Body of pancreas (tissue), 4 donors: ENCODE measurements around the gene LRFN5. TPM values are rescaled to one million over a fixed set of nuclear protein-coding genes. Genes with fewer than 3 reads are reported as not detected.
"Not testable (repeated sequence)": the region's sequence is repeated elsewhere in the genome, so short reads cannot be mapped to it uniquely, and the experiment has no call there.

Experiments
- ATAC-seq: fragments of 150-250 bp; one replicate; pipeline ENCODE4 v1.9.1; 2016
- DNase-seq, 4 donors: peaks; one replicate each; pipeline ENCODE4 v3.0.0-alpha.2; 2019
- H3K27ac ChIP-seq, 4 donors: fragments of 200-600 bp; sonication (generic); 1 replicate in 3 of 4; 2 replicates in 1 of 4; pipeline versions ENCODE4 v1.5.1 to v1.6.1; 2016 to 2019; ENCODE audit warnings: mild to moderate bottlenecking in 1 of 4, mixed read lengths in 1 of 4, moderate library complexity in 1 of 4
- H3K27me3 ChIP-seq, 2 donors: fragments of 200-600 bp; sonication (generic); one replicate each; pipeline ENCODE4 v1.6.0; 2016; ENCODE audit warnings: mild to moderate bottlenecking in 1 of 2
- H3K36me3 ChIP-seq, 2 donors: fragments of 200-600 bp; sonication (generic); replicated peaks in 1 of 2; 2 replicates each; pipeline ENCODE4 v1.5.1; 2016; ENCODE audit warnings: low read depth in 2 of 2; ENCODE audit not compliant: insufficient read depth in 1 of 2
- H3K4me1 ChIP-seq: fragments of 200-600 bp; sonication (generic); one replicate; pipeline ENCODE4 v1.6.0; 2016
- H3K4me3 ChIP-seq, 2 donors: fragments of 200-600 bp; sonication (generic); 1 replicate in 1 of 2; 2 replicates in 1 of 2; pipeline ENCODE4 v1.5.1; 2016 to 2019
- H3K9me3 ChIP-seq, 3 donors: fragments of 200-600 bp; sonication (generic); 1 replicate in 2 of 3; 2 replicates in 1 of 3; pipeline ENCODE4 v1.5.1; 2016
- CTCF ChIP-seq, 7 experiments: fragments of 450-650 bp in 4 of 7; fragments of 200-600 bp in 3 of 7; sonication (generic) in 3 of 7; IDR thresholded peaks; one replicate each; pipeline ENCODE4 v1.5.1; 2016 to 2019; ENCODE audit warnings: antibody characterized with exemption in 7 of 7
- POLR2A ChIP-seq, 3 donors: fragments of 450-650 bp; IDR thresholded peaks; one replicate each; pipeline ENCODE4 v1.6.1; 2016; ENCODE audit warnings: antibody characterized with exemption in 3 of 3, mild to moderate bottlenecking in 2 of 3
- WGBS, 2 donors: methylation state at CpG; one replicate each; pipeline ENCODE4 v1.1.5; 2017; 5-methylcytosine and 5-hydroxymethylcytosine counted together
- intact Hi-C: fragments of 100-400 bp; cut with DNase I; formaldehyde crosslinking; loops from one replicate; pipeline ENCODE4 v1.15.1; 2023
- total RNA-seq, 2 donors: library from RNA; depleted of rRNA; stranded (reverse); fragments of >200 nt; gene quantifications; one replicate each; pipeline ENCODE4 v1.1.0, GENCODE V29; 2016

LRFN5 gene
- total RNA-seq = 1 to 10 TPM in 1 of 2 donors, under 1 TPM in 1; 0.52 to 4.9 TPM

GRCh38 chr14:41606532-41607303, at the start of gene LRFN5:
TSS of gene LRFN5 (plus strand) at chr14:41606876.
- H3K9me3 ChIP-seq = no peaks in the 10 kb centered on the region
- TF ChIP-seq POLR2A (IDR thresholded peaks at IDR 0.05) (no peak), CTCF (IDR thresholded peaks at IDR 0.05) (no peak)
- peaks cover 0 to 14% of the 10 kb centered on the region in 2 donors for H3K27me3 ChIP-seq
- ATAC-seq (peak; percentile 57), DNase-seq (peak in 1 of 4 donors; percentile 34)
- peaks cover 44% of the 10 kb centered on the region for H3K4me1 ChIP-seq
- no peaks in the 10 kb centered on the region for H3K36me3 ChIP-seq
- H3K27ac ChIP-seq = peak within 1 kb of the TSS in 2 of 4 donors; percentile 25 to 30
- WGBS, 2 donors = 1 to 2% methylated on average over 8 to 74 of the region's 76 CpGs
- peak within 1 kb of the TSS in 1 of 2 donors; percentile 22 for H3K4me3 ChIP-seq
- intact Hi-C loops = no loop called here

DNA sequence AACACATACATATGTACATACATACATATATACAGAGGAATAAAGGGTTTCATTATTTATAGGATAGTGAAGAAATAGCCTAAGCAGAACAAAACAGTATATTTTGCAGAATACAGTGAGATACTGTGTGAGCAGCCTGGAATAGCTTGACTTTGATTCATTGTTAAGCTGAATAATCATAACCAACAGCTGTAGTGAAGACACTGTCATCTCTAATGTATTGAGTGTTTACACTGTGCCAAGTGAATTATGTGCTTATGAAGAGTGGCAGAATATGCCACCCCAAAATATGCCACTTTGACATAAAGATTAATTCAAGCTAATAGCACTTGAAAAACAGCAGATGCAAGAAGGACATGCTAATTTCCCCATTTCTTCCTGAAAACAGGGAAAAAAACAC, 48.2 kb upstream of the LRFN5 start:
- H3K4me1 ChIP-seq = no peaks in the 10 kb centered on the region
- H3K27me3 ChIP-seq = no peaks in the 10 kb centered on the region
- no peak overlapping the region for H3K27ac ChIP-seq
- H3K4me3 ChIP-seq = no peak overlapping the region
- ATAC-seq (no peak), DNase-seq (no peak)
- no peaks in the 10 kb centered on the region for H3K36me3 ChIP-seq
- no peaks in the 10 kb centered on the region for H3K9me3 ChIP-seq
- TF ChIP-seq POLR2A (IDR thresholded peaks at IDR 0.05) (no peak), CTCF (IDR thresholded peaks at IDR 0.05) (no peak)
- intact Hi-C loops = no loop called here

DNA sequence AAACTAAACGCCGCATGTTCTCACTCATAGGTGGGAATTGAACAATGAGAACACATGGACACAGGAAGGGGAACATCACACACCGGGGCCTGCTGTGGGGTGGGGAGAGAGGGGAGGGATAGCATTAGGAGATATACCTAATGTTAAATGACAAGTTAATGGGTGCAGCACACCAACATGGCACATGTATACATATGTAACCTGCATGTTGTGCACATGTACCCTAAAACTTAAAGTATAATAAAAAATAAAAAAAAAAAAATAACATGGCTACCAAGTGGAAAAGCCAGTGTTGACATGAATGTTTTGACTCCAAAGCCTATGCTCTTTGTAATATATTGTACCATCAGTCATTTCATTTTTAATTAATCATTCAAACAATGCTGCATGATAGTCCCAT, 39.8 kb upstream of the LRFN5 start:
- H3K4me1 ChIP-seq, H3K27me3 ChIP-seq, intact Hi-C loops, H3K9me3 ChIP-seq, H3K4me3 ChIP-seq, H3K36me3 ChIP-seq, H3K27ac ChIP-seq, DNase-seq, ATAC-seq: not testable (repeated sequence)
- WGBS, 2 donors = 90 to 95% methylated on average over 3 of the region's 3 CpGs

DNA sequence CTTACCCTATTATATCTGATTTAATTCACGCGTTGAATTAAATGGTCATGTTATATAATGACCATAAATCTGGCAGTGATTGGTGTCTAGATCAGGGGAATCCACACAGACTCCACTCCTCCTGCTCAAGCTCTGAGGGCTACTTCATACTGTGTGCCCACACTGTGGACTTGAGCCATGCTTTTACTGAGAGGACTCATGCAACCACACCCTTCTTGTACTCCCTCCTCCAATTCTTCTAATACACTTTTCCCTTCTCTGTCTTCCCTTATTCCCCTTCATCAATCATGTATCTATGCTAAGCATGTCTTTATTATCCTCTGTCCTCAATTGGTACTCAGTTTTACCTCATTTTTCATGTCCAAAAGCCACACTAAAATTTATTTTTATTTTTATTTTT, 37.7 kb upstream of the LRFN5 start:
- 74 to 87% methylated on average over 2 of the region's 2 CpGs for WGBS, 2 donors
- no peak overlapping the region for H3K4me3 ChIP-seq
- intact Hi-C loops = no loop called here

More for the DNA sequence above, 37.7 kb upstream of the LRFN5 start:
- ATAC-seq (no peak), DNase-seq (no peak)
- Histone ChIP-seq H3K36me3 (no peaks in the 10 kb centered on the region), H3K4me1 (no peaks in the 10 kb centered on the region), H3K9me3 (no peaks in the 10 kb centered on the region), H3K27me3 (no peaks in the 10 kb centered on the region), H3K27ac (no peak overlapping the region)
- TF ChIP-seq CTCF (IDR thresholded peaks at IDR 0.05) (no peak), POLR2A (IDR thresholded peaks at IDR 0.05) (no peak)
